ENCODE measurements around the gene CDK2AP2. TPM values are rescaled to one million over a fixed set of nuclear protein-coding genes. Genes with fewer than 3 reads are reported as not detected.

CDK2AP2 gene
- total RNA-seq, 6 donors from 2014 or later = 36.7 to 119 (median 89.0) TPM

DNA sequence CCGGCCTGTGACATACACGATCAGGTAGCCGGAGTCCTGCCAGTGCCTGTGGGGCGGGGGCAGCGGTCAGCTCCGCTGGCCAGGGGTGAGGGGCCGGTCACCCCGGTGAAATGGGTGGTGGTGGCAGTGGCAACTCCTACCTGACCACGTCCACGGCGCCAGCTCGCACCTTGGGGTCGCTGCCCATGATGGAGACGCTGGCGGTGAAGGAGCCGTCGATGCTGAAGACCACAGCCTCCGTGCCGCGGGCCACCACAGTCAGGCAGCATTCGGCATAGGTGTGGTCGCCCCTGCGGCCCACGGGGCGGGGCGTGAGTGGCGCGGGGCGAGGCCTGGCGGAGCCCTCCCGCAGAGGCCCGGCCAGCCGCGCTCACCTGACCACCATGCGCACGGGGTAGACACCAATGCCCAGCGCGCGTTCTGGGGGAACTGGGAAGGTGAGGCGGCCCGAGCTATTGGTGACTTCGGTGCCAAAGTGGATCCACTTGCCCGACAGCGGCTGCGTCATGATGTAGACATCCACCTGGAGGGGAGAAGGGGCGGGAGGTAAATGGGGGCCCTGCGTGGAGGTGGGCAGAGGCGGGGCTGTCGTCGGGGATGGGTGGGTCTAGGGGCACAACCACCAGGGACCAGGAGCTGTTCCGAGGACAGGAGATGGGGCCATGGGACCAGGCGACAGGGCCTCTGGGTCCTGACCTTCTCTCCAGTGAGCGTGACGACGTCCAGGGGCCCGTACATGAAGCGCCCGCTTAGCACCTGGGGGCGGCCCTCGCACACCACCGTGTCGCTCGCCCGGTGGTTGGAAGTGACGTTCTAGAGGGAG is 14.2 kb downstream of the CDK2AP2 start:
- H3K9me3 ChIP-seq = no peaks in the 10 kb centered on the region
- no peak overlapping the region for H3K4me3 ChIP-seq
- DNase-seq (peak in 1 of 2 donors; percentile 83), ATAC-seq (ENCODE audit: low FRiP score in 2 of 2) (no peak)
- no peaks in the 10 kb centered on the region for H3K4me1 ChIP-seq
- H3K27me3 ChIP-seq = no peaks in the 10 kb centered on the region
- WGBS, 2 donors = 97 to 99% methylated on average over 37 to 42 of the region's 65 CpGs
- no peak overlapping the region for H3K27ac ChIP-seq
- TF ChIP-seq EP300 (IDR thresholded peaks at IDR 0.05) (no peak), POLR2AphosphoS5 (IDR thresholded peaks at IDR 0.05) (no peak)
- peaks cover 9 to 99% (median 77%) of the 10 kb centered on the region in 4 donors for H3K36me3 ChIP-seq

DNA sequence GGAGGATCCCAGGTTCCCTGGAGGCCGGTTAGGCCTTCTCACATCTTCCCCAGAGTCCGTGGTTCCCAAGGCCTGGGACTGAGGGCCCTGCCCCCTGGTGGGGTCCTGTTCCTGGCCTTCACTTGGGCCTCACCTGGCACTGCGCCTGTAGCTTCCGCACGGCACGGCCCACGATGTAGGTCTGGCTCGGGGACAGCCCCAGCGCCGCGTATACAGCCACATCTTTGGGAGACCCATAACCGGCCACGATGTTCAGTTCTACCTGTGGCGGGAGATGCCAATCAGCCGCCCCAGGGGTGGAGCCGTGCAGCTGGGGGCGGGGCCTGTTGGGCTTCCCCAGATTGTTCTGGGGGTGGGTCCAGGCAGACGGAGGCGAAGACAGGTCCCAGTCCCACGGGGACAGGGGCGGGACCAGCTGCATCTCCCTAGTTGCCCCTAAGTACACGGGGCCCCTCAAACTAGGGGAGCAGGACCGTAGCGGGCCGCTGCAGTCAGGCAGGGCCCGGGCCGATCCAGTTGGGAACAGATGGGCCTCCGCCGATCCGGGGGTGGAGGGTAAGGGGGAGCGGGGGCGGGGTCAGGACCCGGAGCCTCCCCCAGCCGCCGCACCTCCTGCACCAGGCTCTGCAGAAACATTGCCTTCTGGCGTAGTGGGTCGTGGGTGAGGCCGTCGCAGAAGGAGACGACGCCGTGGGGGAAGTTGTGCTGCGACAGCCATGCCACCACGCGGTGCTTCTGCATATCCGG is 15.0 kb downstream of the CDK2AP2 start:
- 89% methylated on average over 16 to 36 of the region's 46 CpGs for WGBS, 2 donors
- no peaks in the 10 kb centered on the region for H3K4me1 ChIP-seq
- peak in 1 of 2 donors; percentile 79 for DNase-seq
- no peak for ATAC-seq (ENCODE audit: low FRiP score in 2 of 2)
- no peak overlapping the region for H3K4me3 ChIP-seq
- TF ChIP-seq EP300 (IDR thresholded peaks at IDR 0.05) = no peak
- TF ChIP-seq, protein P1, sequence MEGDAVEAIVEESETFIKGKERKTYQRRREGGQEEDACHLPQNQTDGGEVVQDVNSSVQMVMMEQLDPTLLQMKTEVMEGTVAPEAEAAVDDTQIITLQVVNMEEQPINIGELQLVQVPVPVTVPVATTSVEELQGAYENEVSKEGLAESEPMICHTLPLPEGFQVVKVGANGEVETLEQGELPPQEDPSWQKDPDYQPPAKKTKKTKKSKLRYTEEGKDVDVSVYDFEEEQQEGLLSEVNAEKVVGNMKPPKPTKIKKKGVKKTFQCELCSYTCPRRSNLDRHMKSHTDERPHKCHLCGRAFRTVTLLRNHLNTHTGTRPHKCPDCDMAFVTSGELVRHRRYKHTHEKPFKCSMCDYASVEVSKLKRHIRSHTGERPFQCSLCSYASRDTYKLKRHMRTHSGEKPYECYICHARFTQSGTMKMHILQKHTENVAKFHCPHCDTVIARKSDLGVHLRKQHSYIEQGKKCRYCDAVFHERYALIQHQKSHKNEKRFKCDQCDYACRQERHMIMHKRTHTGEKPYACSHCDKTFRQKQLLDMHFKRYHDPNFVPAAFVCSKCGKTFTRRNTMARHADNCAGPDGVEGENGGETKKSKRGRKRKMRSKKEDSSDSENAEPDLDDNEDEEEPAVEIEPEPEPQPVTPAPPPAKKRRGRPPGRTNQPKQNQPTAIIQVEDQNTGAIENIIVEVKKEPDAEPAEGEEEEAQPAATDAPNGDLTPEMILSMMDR (IDR thresholded peaks at IDR 0.05) = no peak
- TF ChIP-seq POLR2AphosphoS5 (IDR thresholded peaks at IDR 0.05) = no peak
- TF ChIP-seq POLR2A (IDR thresholded peaks at IDR 0.05) = no peak
- H3K9me3 ChIP-seq = no peaks in the 10 kb centered on the region
- peaks cover 9 to 96% (median 77%) of the 10 kb centered on the region in 4 donors for H3K36me3 ChIP-seq
- H3K27me3 ChIP-seq = no peaks in the 10 kb centered on the region
- H3K27ac ChIP-seq = no peak overlapping the region

DNA sequence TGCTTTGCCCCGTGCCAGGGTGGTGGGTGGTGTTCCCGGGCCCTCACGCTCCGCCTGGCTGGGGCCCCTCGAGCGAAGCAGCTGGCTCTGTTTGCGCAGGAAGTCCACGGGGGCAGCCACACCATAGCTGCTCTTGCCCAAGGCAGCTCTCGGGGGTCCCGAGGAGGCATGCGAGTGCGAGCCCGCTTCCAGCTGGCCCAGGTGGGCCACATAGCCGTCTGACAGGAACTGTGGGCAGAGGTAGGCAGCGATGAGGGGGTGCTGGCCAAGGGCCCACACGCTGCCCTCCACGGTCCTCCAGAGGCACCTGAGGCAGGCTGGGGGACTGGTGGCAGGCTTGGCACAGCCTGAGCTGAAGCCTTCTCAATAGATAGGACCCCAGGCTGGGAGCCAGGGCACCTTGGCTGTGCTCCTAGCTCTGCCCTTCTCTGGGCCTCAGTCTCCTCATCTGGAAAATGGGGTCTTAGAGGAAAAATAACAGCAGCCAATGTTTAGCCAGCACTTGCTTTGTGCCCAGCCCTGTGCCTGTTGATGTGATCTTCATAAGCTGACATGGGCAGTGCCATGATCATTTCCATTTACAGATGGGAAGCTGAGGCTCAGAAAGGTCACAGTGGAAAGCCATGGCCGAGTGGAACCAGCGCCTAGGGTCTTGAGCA is 15.8 kb downstream of the CDK2AP2 start:
- Histone ChIP-seq H3K27me3 (no peaks in the 10 kb centered on the region), H3K36me3 (peaks cover 9 to 96% (median 80%) of the 10 kb centered on the region in 4 donors), H3K4me1 (no peaks in the 10 kb centered on the region), H3K27ac (no peak overlapping the region), H3K9me3 (no peaks in the 10 kb centered on the region), H3K4me3 (no peak overlapping the region)
- WGBS, 2 donors = 87 to 92% methylated on average over 2 to 12 of the region's 19 CpGs
- peak in 1 of 2 donors; percentile 76 for DNase-seq
- no peak for ATAC-seq (ENCODE audit: low FRiP score in 2 of 2)
- no peak for TF ChIP-seq POLR2AphosphoS5 (IDR thresholded peaks at IDR 0.05)
- TF ChIP-seq, protein P1 (IDR thresholded peaks at IDR 0.05) = no peak
- no peak for TF ChIP-seq POLR2A (IDR thresholded peaks at IDR 0.05)
- TF ChIP-seq EP300 (IDR thresholded peaks at IDR 0.05) = no peak

DNA sequence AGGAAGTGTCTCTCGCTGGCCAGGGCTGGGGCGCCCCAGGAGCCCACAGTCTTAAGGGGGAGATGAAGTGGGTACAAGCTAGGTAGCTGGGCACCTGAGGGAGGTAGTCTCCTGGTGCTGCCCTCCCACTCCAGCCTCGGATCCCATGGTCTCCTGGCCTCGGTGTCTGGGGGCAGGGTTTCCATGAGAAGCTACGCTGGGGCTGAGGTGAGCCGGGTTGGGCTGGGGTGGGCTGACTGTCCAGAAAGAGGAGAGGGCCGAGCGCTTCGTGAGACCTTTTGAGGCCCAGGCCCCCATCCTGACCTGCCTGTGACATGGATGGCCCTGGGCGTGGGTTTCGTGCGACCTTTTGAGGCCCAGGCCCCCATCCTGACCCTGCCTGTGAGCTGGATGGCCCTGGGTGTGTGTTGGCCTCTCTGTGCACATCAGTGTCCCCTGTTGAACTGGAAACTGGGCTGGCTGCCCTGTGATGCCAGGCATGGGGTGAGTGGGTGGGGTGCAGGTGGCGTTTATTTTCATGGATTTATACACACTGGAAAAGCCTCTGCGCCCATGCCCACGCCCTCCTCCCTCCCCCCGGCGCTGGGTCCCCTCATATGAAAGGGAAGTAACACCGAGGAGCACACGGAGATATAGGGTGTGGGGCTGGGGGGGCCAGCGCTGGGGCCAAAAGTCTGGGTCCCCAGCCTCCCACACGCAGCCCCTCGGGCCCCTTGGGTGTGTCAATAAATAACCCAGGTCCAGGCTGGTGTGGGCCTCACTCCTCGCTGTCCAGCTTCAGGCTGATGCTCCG is 16.5 kb downstream of the CDK2AP2 start:
- TF ChIP-seq POLR2A (IDR thresholded peaks at IDR 0.05) = no peak
- no peak for TF ChIP-seq POLR2AphosphoS5 (IDR thresholded peaks at IDR 0.05)
- Histone ChIP-seq H3K27ac (no peak overlapping the region), H3K36me3 (peaks cover 9 to 95% (median 77%) of the 10 kb centered on the region in 4 donors), H3K9me3 (no peaks in the 10 kb centered on the region), H3K4me3 (no peak overlapping the region), H3K4me1 (peaks cover 0 to 4% (median 2%) of the 10 kb centered on the region in 4 donors), H3K27me3 (no peaks in the 10 kb centered on the region)
- WGBS, 2 donors = 79 to 80% methylated on average over 17 to 22 of the region's 24 CpGs
- DNase-seq (peak in 1 of 2 donors; percentile 54), ATAC-seq (ENCODE audit: low FRiP score in 2 of 2) (no peak)

DNA sequence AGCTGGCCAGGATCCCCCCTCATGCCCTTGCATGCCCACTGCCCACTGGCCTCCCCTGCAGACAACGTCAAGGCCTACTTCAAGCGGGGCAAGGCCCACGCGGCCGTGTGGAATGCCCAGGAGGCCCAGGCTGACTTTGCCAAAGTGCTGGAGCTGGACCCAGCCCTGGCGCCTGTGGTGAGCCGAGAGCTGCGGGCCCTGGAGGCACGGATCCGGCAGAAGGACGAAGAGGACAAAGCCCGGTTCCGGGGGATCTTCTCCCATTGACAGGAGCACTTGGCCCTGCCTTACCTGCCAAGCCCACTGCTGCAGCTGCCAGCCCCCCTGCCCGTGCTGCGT is 17.3 kb downstream of the CDK2AP2 start:
- peaks cover 3 to 12% (median 8%) of the 10 kb centered on the region in 4 donors for H3K4me1 ChIP-seq
- H3K36me3 ChIP-seq = peaks cover 9 to 87% (median 73%) of the 10 kb centered on the region in 4 donors
- no peaks in the 10 kb centered on the region for H3K27me3 ChIP-seq
- H3K4me3 ChIP-seq = no peak overlapping the region
- ATAC-seq (ENCODE audit: low FRiP score in 2 of 2) (no peak), DNase-seq (peak in 1 of 2 donors; percentile 77)
- TF ChIP-seq POLR2A (IDR thresholded peaks at IDR 0.05) (no peak), EP300 (IDR thresholded peaks at IDR 0.05) (no peak), POLR2AphosphoS5 (IDR thresholded peaks at IDR 0.05) (no peak)
- TF ChIP-seq, protein P1 (IDR thresholded peaks at IDR 0.05) = no peak
- no peak overlapping the region for H3K27ac ChIP-seq
- 85% methylated on average over 15 of the region's 15 CpGs; no CpG with 5 or more reads in 1 of the 2 donors for WGBS, 2 donors
- H3K9me3 ChIP-seq = no peaks in the 10 kb centered on the region

Data from upper lobe of left lung (tissue), 6 donors.